ENCODE measurements around the gene PDE4D. TPM values are rescaled to one million over a fixed set of nuclear protein-coding genes. Genes with fewer than 3 reads are reported as not detected.

PDE4D gene
- total RNA-seq, 2 experiments from 2014 or later = 0.50 to 0.51 TPM

GRCh38 chr5:59599729-59600128 is 293.8 kb downstream of the PDE4D start:
- POLR2A ChIA-PET = no interaction called here
- H3K27ac ChIP-seq (ENCODE audit: low read depth, low read length, poor library complexity, severe bottlenecking) = no peak overlapping the region
- H3K4me1 ChIP-seq (ENCODE audit: insufficient read depth, low read length, poor library complexity, severe bottlenecking) = peaks cover 12% of the 10 kb centered on the region
- no peak overlapping the region for H3K4me3 ChIP-seq (ENCODE audit: low read depth, low read length, poor library complexity, severe bottlenecking)
- no peaks in the 10 kb centered on the region for H3K79me2 ChIP-seq (ENCODE audit: insufficient read depth, low read depth, low read length)
- H3K9me3 ChIP-seq (ENCODE audit: low read length) = no peaks in the 10 kb centered on the region
- H3K4me2 ChIP-seq (ENCODE audit: low read length) = no peak overlapping the region
- no peak for TF ChIP-seq EZH2phosphoT487 (IDR thresholded peaks at IDR 0.05; ENCODE audit: borderline replicate concordance, low read depth, low read length)
- no peaks in the 10 kb centered on the region for H4K20me1 ChIP-seq (ENCODE audit: insufficient read depth, low read length)
- intact Hi-C loops (cut with micrococcal nuclease; ENCODE audit: unreplicated experiment) = no loop called here
- no peak for DNase-seq (ENCODE audit: low spot score)
- BruUV-seq (replicated peaks) = no TSS peak
- CTCF ChIA-PET (ENCODE audit: unreplicated experiment) = no interaction called here
- H2AFZ ChIP-seq (ENCODE audit: low read length) = no peak overlapping the region
- H3K36me3 ChIP-seq (ENCODE audit: insufficient read depth, low read length) = no peaks in the 10 kb centered on the region
- no peaks in the 10 kb centered on the region for H3K9me2 ChIP-seq (ENCODE audit: insufficient read depth, low read length)

- DNase-seq (ENCODE audit: low spot score) = peak; percentile 6
- no peaks in the 10 kb centered on the region for H3K36me3 ChIP-seq (ENCODE audit: insufficient read depth, low read length)
- intact Hi-C loops (cut with micrococcal nuclease; ENCODE audit: unreplicated experiment) = no loop called here
- H3K27ac ChIP-seq (ENCODE audit: low read depth, low read length, poor library complexity, severe bottlenecking) = no peak overlapping the region
- no peaks in the 10 kb centered on the region for H3K9me3 ChIP-seq (ENCODE audit: low read length)
- ChIA-PET POLR2A (no interaction called here), CTCF (ENCODE audit: unreplicated experiment) (no interaction called here)
- no peaks in the 10 kb centered on the region for H3K9me2 ChIP-seq (ENCODE audit: insufficient read depth, low read length)
- peak overlapping the region; percentile 98 for H2AFZ ChIP-seq (ENCODE audit: low read length)
- H4K20me1 ChIP-seq (ENCODE audit: insufficient read depth, low read length) = no peaks in the 10 kb centered on the region
- TF ChIP-seq CTCF (conservative IDR thresholded peaks at IDR 0.05; ENCODE audit: low read length) (no peak), EZH2phosphoT487 (IDR thresholded peaks at IDR 0.05; ENCODE audit: borderline replicate concordance, low read depth, low read length) (no peak)
- no peaks in the 10 kb centered on the region for H3K79me2 ChIP-seq (ENCODE audit: insufficient read depth, low read depth, low read length)
- BruUV-seq (replicated peaks) = no TSS peak
- peak overlapping the region; percentile 64 for H3K4me2 ChIP-seq (ENCODE audit: low read length)
- H3K4me3 ChIP-seq (ENCODE audit: low read depth, low read length, poor library complexity, severe bottlenecking) = peak overlapping the region; percentile 23
- peaks cover 12% of the 10 kb centered on the region for H3K4me1 ChIP-seq (ENCODE audit: insufficient read depth, low read length, poor library complexity, severe bottlenecking)
Measured at GRCh38 chr5:59598547-59598874, 295.0 kb downstream of the PDE4D start.

- Histone ChIP-seq H2AFZ (ENCODE audit: low read length) (peak overlapping the region; percentile 98), H3K4me3 (ENCODE audit: low read depth, low read length, poor library complexity, severe bottlenecking) (peak overlapping the region; percentile 23), H3K36me3 (ENCODE audit: insufficient read depth, low read length) (no peaks in the 10 kb centered on the region), H3K4me1 (ENCODE audit: insufficient read depth, low read length, poor library complexity, severe bottlenecking) (peaks cover 12% of the 10 kb centered on the region), H3K79me2 (ENCODE audit: insufficient read depth, low read depth, low read length) (no peaks in the 10 kb centered on the region), H3K9me3 (ENCODE audit: low read length) (no peaks in the 10 kb centered on the region), H3K9me2 (ENCODE audit: insufficient read depth, low read length) (no peaks in the 10 kb centered on the region), H3K27ac (ENCODE audit: low read depth, low read length, poor library complexity, severe bottlenecking) (no peak overlapping the region), H3K4me2 (ENCODE audit: low read length) (peak overlapping the region; percentile 64), H4K20me1 (ENCODE audit: insufficient read depth, low read length) (no peaks in the 10 kb centered on the region)
- intact Hi-C loops (cut with micrococcal nuclease; ENCODE audit: unreplicated experiment) = no loop called here
- no peak for TF ChIP-seq CTCF (conservative IDR thresholded peaks at IDR 0.05; ENCODE audit: low read length)
- TF ChIP-seq EZH2phosphoT487 (IDR thresholded peaks at IDR 0.05; ENCODE audit: borderline replicate concordance, low read depth, low read length) = no peak
- ChIA-PET POLR2A (no interaction called here), CTCF (ENCODE audit: unreplicated experiment) (no interaction called here)
- no peak for DNase-seq (ENCODE audit: low spot score)
- no TSS peak for BruUV-seq (replicated peaks)
Measured at GRCh38 chr5:59597690-59598546, 295.6 kb downstream of the PDE4D start.
